Osteocyte (in vitro differentiated cells): ENCODE results near the gene COA1. TPM values are rescaled to one million over a fixed set of nuclear protein-coding genes. Genes with fewer than 3 reads are reported as not detected.
"Not testable (repeated sequence)": the region's sequence is repeated elsewhere in the genome, so short reads cannot be mapped to it uniquely, and the experiment has no call there.

Experiments
- DNase-seq: peaks from one replicate; pipeline ENCODE4 v3.0.0; 2021; ENCODE audit warnings: mixed read lengths; ENCODE audit not compliant: unreplicated experiment; ENCODE audit errors: extremely low spot score
- H3K27ac Mint-ChIP-seq: one replicate; pipeline ENCODE4 v1.8.0; 2021; ENCODE audit warnings: mild to moderate bottlenecking, mixed read lengths; ENCODE audit not compliant: unreplicated experiment
- H3K27me3 Mint-ChIP-seq: one replicate; pipeline ENCODE4 v1.8.0; 2021; ENCODE audit warnings: mixed read lengths; ENCODE audit not compliant: unreplicated experiment
- H3K36me3 Mint-ChIP-seq: one replicate; pipeline ENCODE4 v1.8.0; 2021; ENCODE audit warnings: mixed read lengths; ENCODE audit not compliant: unreplicated experiment
- H3K4me1 Mint-ChIP-seq: one replicate; pipeline ENCODE4 v1.8.0; 2021; ENCODE audit warnings: mixed read lengths; ENCODE audit not compliant: unreplicated experiment
- H3K4me3 Mint-ChIP-seq: one replicate; pipeline ENCODE4 v1.8.0; 2021; ENCODE audit warnings: mild to moderate bottlenecking, moderate library complexity, mixed read lengths; ENCODE audit not compliant: unreplicated experiment
- H3K9me3 Mint-ChIP-seq: one replicate; pipeline ENCODE4 v1.8.0; 2021; ENCODE audit warnings: mixed read lengths; ENCODE audit not compliant: unreplicated experiment
- total RNA-seq: library from RNA; stranded (reverse); gene quantifications from 2 replicates; pipeline ENCODE4 v1.2.1, GENCODE V29; 2021
- TF ChIP-seq, protein P1 (sequence below): fragments of 200-600 bp; sonication (generic); IDR thresholded peaks from 2 replicates; pipeline ENCODE4 v1.5.0; 2021; ENCODE audit warnings: antibody characterized with exemption, mild to moderate bottlenecking, moderate library complexity

COA1 gene
- total RNA-seq, 1 donor from 2014 or later: 45.9 TPM

DNA sequence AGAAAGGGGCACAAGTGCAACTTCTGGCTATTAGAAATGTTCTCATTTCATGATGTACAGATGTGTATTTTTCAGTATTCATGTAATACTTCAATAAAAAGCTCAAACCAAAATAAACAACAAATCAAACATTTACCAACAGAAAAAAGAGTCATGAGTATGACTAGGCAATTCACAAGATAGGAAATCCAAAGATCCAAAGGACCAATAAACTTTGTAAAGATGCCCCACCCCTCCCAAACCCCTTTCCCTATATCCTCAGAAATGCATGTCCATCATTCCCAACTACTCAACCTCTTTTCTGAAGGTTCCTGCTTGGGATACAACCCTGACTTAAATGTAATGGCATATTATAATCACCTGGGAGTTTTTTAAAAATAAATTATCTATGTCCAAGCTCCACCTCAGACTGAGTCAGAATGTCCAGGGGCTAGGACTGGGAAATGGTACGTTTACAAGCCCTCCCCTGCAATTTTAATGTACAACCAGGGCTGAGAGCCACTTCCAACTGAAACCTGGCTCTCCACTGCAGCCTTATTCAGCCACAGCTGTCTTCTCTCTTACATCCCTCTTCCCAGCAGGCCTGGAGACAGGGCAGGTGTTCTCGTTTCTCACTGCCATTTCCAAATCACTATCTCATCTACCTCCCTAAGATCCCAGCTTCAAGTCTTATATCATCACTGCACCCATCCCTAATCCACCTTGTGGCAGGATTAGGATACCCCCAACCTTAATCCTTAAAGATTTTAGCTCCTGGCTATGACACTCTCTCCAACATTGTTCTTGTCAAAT, 36.5 kb downstream of the COA1 start:
- no peak overlapping the region for H3K27ac Mint-ChIP-seq
- H3K27me3 Mint-ChIP-seq: no peaks in the 10 kb centered on the region
- TF ChIP-seq, protein P1, sequence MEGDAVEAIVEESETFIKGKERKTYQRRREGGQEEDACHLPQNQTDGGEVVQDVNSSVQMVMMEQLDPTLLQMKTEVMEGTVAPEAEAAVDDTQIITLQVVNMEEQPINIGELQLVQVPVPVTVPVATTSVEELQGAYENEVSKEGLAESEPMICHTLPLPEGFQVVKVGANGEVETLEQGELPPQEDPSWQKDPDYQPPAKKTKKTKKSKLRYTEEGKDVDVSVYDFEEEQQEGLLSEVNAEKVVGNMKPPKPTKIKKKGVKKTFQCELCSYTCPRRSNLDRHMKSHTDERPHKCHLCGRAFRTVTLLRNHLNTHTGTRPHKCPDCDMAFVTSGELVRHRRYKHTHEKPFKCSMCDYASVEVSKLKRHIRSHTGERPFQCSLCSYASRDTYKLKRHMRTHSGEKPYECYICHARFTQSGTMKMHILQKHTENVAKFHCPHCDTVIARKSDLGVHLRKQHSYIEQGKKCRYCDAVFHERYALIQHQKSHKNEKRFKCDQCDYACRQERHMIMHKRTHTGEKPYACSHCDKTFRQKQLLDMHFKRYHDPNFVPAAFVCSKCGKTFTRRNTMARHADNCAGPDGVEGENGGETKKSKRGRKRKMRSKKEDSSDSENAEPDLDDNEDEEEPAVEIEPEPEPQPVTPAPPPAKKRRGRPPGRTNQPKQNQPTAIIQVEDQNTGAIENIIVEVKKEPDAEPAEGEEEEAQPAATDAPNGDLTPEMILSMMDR: no peak
- H3K4me3 Mint-ChIP-seq: no peak overlapping the region
- H3K4me1 Mint-ChIP-seq: peaks cover 15% of the 10 kb centered on the region
- no peaks in the 10 kb centered on the region for H3K9me3 Mint-ChIP-seq
- no peak for DNase-seq
- no peaks in the 10 kb centered on the region for H3K36me3 Mint-ChIP-seq

DNA sequence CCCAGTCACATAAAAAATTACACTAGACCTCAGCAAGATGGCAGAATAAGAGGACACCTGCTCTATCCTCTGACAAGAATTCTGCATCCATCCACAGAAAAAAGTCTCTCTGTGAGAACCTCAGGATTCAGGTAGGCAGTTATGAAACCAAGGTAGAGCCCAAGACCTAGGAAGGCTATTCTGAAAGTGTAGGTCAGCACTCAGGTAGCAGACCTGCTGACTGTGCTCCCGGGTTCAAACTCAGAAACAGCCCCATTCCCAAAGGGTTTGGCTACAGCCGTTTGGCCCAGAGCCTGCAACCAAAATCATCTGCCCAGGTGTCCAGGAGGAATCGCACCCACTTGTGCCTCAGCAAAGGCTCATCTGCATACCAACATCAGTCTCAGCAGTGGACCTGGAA, 37.7 kb downstream of the COA1 start:
- DNase-seq: no peak
- TF ChIP-seq, protein P1: no peak
- Mint-ChIP-seq H3K27me3 (no peaks in the 10 kb centered on the region), H3K4me1 (peaks cover 15% of the 10 kb centered on the region), H3K36me3 (no peaks in the 10 kb centered on the region), H3K9me3 (no peaks in the 10 kb centered on the region), H3K4me3 (no peak overlapping the region), H3K27ac (no peak overlapping the region)

DNA sequence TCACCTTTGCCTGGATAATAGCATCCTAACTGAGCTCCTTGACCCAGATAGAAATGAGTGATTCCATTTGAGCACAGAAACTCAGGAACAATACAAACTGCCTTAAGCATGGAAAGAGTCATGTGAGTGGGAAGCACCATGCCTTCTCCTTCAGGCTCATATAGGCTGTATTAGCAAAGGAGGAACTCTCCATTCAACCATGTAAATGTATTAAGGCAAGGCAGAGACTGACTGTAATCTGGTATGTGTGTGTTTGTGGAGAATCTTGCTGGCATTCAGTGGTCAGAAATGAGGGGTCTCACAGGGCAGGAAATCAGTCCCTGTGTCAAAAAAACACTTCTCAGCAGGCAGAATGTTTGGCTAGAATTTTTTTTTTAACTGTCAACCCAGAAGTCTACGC, 40.2 kb downstream of the COA1 start:
- peak overlapping the region; percentile 76 for H3K27ac Mint-ChIP-seq
- no peak overlapping the region for H3K4me3 Mint-ChIP-seq
- no peaks in the 10 kb centered on the region for H3K36me3 Mint-ChIP-seq
- H3K9me3 Mint-ChIP-seq: no peaks in the 10 kb centered on the region
- peaks cover 15% of the 10 kb centered on the region for H3K4me1 Mint-ChIP-seq
- TF ChIP-seq, protein P1: no peak
- DNase-seq: no peak
- H3K27me3 Mint-ChIP-seq: no peaks in the 10 kb centered on the region

DNA sequence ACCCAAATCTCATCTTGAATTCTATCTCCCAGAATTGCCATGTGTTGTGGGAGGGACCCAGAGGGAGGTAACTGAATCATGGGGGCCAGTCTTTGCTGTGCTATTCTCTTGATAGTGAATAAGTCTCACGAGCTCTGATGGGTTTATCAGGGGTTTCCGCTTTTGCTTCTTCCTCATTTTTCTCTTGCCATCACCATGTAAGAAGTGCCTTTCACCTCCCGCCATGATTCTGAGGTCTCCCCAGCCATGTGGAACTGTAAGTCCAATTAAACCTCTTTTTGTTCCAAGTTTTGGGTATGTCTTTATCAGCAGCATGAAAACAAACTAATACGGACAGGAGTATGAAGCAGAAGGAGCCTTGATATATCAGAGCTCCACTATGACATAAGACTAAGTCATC, 41.5 kb downstream of the COA1 start:
- not testable (repeated sequence) for H3K9me3 Mint-ChIP-seq, H3K36me3 Mint-ChIP-seq, DNase-seq, H3K27me3 Mint-ChIP-seq, H3K27ac Mint-ChIP-seq, H3K4me3 Mint-ChIP-seq
- H3K4me1 Mint-ChIP-seq: peaks cover 19% of the 10 kb centered on the region

DNA sequence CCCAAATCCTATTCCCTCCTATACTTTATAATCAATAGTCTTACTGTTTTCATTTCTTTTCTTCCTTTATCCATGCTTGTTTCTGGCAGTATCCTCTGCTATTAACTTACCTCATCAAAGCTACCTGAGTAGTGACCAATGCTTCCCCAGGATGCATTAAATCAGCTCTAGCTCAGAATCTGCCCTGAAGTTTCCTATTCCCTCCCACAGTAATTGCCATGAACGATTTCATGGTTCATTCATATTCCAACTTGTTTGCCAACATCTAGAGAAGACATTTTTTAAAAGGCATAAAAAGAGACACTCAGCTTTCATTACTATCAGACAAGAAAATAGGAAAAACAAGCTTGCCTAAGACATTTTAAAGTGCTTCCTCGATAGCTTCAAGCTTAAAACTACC, 42.3 kb downstream of the COA1 start:
- H3K27me3 Mint-ChIP-seq: no peaks in the 10 kb centered on the region
- no peak for DNase-seq
- H3K4me1 Mint-ChIP-seq: peaks cover 19% of the 10 kb centered on the region
- TF ChIP-seq, protein P1: no peak
- H3K36me3 Mint-ChIP-seq: no peaks in the 10 kb centered on the region
- no peak overlapping the region for H3K27ac Mint-ChIP-seq
- no peaks in the 10 kb centered on the region for H3K9me3 Mint-ChIP-seq
- no peak overlapping the region for H3K4me3 Mint-ChIP-seq
